Mesothelial cell of epicardium (in vitro differentiated cells): ENCODE measurements around the gene ARMC2. TPM values are rescaled to one million over a fixed set of nuclear protein-coding genes. Genes with fewer than 3 reads are reported as not detected.
"Not testable (repeated sequence)": the region's sequence is repeated elsewhere in the genome, so short reads cannot be mapped to it uniquely, and the experiment has no call there.

Experiments used
- DNase-seq, 2 experiments: peaks; one replicate each; pipeline ENCODE4 v3.0.0; 2021; ENCODE audit warnings: low spot score in 2 of 2; ENCODE audit not compliant: unreplicated experiment in 2 of 2
- H3K27ac Mint-ChIP-seq: 2 replicates; pipeline ENCODE4 v1.8.0; 2021; ENCODE audit warnings: mixed read lengths
- H3K27me3 Mint-ChIP-seq: 2 replicates; pipeline ENCODE4 v1.8.0; 2021; ENCODE audit warnings: low read depth, mixed read lengths
- H3K36me3 Mint-ChIP-seq: 2 replicates; pipeline ENCODE4 v1.8.0; 2021; ENCODE audit warnings: mixed read lengths
- H3K4me1 Mint-ChIP-seq: 2 replicates; pipeline ENCODE4 v1.8.0; 2021; ENCODE audit warnings: mixed read lengths
- H3K4me3 Mint-ChIP-seq: 2 replicates; pipeline ENCODE4 v1.8.0; 2021; ENCODE audit warnings: mild to moderate bottlenecking, moderate library complexity, mixed read lengths
- H3K9me3 Mint-ChIP-seq: 2 replicates; pipeline ENCODE4 v1.8.0; 2021; ENCODE audit warnings: mixed read lengths
- CTCF ChIP-seq: fragments of 200-600 bp; sonication (generic); IDR thresholded peaks from one replicate; pipeline ENCODE4 v1.5.0; 2021; ENCODE audit warnings: antibody characterized with exemption; ENCODE audit not compliant: unreplicated experiment
- total RNA-seq: library from RNA; stranded (reverse); gene quantifications from 3 replicates; pipeline ENCODE4 v1.2.1, GENCODE V29; 2021

The ARMC2 gene
- total RNA-seq, 1 donor from 2014 or later: 16.5 TPM

GRCh38 chr6:108966855-108967755, 118.9 kb downstream of the ARMC2 start:
- Mint-ChIP-seq H3K4me3 (no peak overlapping the region), H3K9me3 (no peaks in the 10 kb centered on the region), H3K27me3 (no peaks in the 10 kb centered on the region), H3K27ac (peak overlapping the region; percentile 79), H3K4me1 (peaks cover 13% of the 10 kb centered on the region), H3K36me3 (peaks cover 3% of the 10 kb centered on the region)
- DNase-seq: no peak
- TF ChIP-seq CTCF: no peak

GRCh38 chr6:108968325-108969316, 120.4 kb downstream of the ARMC2 start:
- no peaks in the 10 kb centered on the region for H3K9me3 Mint-ChIP-seq
- H3K27me3 Mint-ChIP-seq: no peaks in the 10 kb centered on the region
- TF ChIP-seq CTCF: no peak
- H3K4me3 Mint-ChIP-seq: no peak overlapping the region
- H3K27ac Mint-ChIP-seq: no peak overlapping the region
- peaks cover 14% of the 10 kb centered on the region for H3K4me1 Mint-ChIP-seq
- no peak for DNase-seq
- peaks cover 3% of the 10 kb centered on the region for H3K36me3 Mint-ChIP-seq

- Mint-ChIP-seq H3K27ac (no peak overlapping the region), H3K36me3 (no peaks in the 10 kb centered on the region), H3K9me3 (no peaks in the 10 kb centered on the region), H3K27me3 (no peaks in the 10 kb centered on the region), H3K4me3 (no peak overlapping the region), H3K4me1 (peaks cover 14% of the 10 kb centered on the region)
- no peak for DNase-seq
- TF ChIP-seq CTCF: no peak
Observed at GRCh38 chr6:108969776-108970175, 121.6 kb downstream of the ARMC2 start.

GRCh38 chr6:108974201-108974600, 126.0 kb downstream of the ARMC2 start:
- H3K4me3 Mint-ChIP-seq: no peak overlapping the region
- H3K27ac Mint-ChIP-seq: no peak overlapping the region
- no peak for TF ChIP-seq CTCF
- DNase-seq: no peak
- peaks cover 19% of the 10 kb centered on the region for H3K36me3 Mint-ChIP-seq
- H3K27me3 Mint-ChIP-seq: no peaks in the 10 kb centered on the region
- H3K4me1 Mint-ChIP-seq: peaks cover 6% of the 10 kb centered on the region
- H3K9me3 Mint-ChIP-seq: peaks cover 36% of the 10 kb centered on the region

GRCh38 chr6:108978638-108979037, 130.4 kb downstream of the ARMC2 start:
- Mint-ChIP-seq H3K36me3 (peaks cover 36% of the 10 kb centered on the region), H3K9me3 (peaks cover 61% of the 10 kb centered on the region)
- H3K27ac Mint-ChIP-seq, H3K4me3 Mint-ChIP-seq, H3K27me3 Mint-ChIP-seq, DNase-seq, H3K4me1 Mint-ChIP-seq: not testable (repeated sequence)
